ENCODE measurements around the gene GSTO1.

DNA sequence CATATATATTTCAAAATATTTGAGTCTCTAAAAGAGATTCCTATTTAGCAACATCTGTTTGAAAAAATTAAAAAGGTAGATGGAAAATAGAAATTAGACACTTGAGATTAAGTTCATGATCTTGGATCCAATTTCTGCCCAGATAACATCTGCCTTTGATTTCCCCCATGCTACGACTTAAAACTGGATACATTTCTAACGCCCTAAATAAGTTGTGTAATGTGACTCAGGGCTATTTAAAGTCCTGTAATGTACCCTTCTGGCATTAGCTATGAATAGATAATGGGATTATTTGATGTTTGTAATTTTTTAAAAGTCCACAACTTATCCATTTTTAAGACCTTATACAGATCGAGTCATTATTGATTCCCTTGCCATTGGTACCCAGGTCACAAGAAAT is 46.0 kb upstream of the GSTO1 start:
- TF ChIP-seq, protein P1, sequence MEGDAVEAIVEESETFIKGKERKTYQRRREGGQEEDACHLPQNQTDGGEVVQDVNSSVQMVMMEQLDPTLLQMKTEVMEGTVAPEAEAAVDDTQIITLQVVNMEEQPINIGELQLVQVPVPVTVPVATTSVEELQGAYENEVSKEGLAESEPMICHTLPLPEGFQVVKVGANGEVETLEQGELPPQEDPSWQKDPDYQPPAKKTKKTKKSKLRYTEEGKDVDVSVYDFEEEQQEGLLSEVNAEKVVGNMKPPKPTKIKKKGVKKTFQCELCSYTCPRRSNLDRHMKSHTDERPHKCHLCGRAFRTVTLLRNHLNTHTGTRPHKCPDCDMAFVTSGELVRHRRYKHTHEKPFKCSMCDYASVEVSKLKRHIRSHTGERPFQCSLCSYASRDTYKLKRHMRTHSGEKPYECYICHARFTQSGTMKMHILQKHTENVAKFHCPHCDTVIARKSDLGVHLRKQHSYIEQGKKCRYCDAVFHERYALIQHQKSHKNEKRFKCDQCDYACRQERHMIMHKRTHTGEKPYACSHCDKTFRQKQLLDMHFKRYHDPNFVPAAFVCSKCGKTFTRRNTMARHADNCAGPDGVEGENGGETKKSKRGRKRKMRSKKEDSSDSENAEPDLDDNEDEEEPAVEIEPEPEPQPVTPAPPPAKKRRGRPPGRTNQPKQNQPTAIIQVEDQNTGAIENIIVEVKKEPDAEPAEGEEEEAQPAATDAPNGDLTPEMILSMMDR (IDR thresholded peaks at IDR 0.05): no peak
- no peak for TF ChIP-seq POLR2A (IDR thresholded peaks at IDR 0.05)

Data from heart left ventricle (tissue), 13 donors.